Memory B cell (primary cell): ENCODE measurements around the gene TAF11L11.
"Not testable (repeated sequence)": the region's sequence is repeated elsewhere in the genome, so short reads cannot be mapped to it uniquely, and the experiment has no call there.

Experiments
- ATAC-seq: fragments of 150-1000 bp; cut with Tn5 transposase; 2 replicates; pipeline ENCODE4 v1.10.0; 2021; ENCODE audit warnings: low read depth, mild to moderate bottlenecking, moderate library complexity
- DNase-seq, 2 donors: peaks; one replicate each; pipeline ENCODE4 v3.0.0; 2022; ENCODE audit warnings: low spot score in 2 of 2
- H3K27ac Mint-ChIP-seq: one replicate; pipeline ENCODE4 v1.8.0; 2022; ENCODE audit warnings: mild to moderate bottlenecking, moderate library complexity, mixed read lengths
- H3K27me3 Mint-ChIP-seq: one replicate; pipeline ENCODE4 v1.8.0; 2022; ENCODE audit warnings: mixed read lengths
- H3K36me3 Mint-ChIP-seq: one replicate; pipeline ENCODE4 v1.8.0; 2022; ENCODE audit warnings: mild to moderate bottlenecking, mixed read lengths
- H3K4me1 Mint-ChIP-seq: one replicate; pipeline ENCODE4 v1.8.0; 2022; ENCODE audit warnings: mixed read lengths
- H3K4me3 Mint-ChIP-seq: one replicate; pipeline ENCODE4 v1.8.0; 2022; ENCODE audit warnings: mild to moderate bottlenecking, moderate library complexity, mixed read lengths
- H3K9me3 Mint-ChIP-seq: one replicate; pipeline ENCODE4 v1.8.0; 2022; ENCODE audit warnings: mixed read lengths

TAF11L11 gene

GRCh38 chr5:17603880-17604279, at the start of gene TAF11L11:
Gene TAF11L11 (plus strand): TSS chr5:17604183.
- not testable (repeated sequence) for H3K4me1 Mint-ChIP-seq, H3K27ac Mint-ChIP-seq, H3K36me3 Mint-ChIP-seq, H3K27me3 Mint-ChIP-seq, H3K9me3 Mint-ChIP-seq, DNase-seq, ATAC-seq, H3K4me3 Mint-ChIP-seq

GRCh38 chr5:17585658-17586057, 18.3 kb upstream of the TAF11L11 start, which contains the start of gene TAF11L7:
Gene TAF11L7 (minus strand): TSS chr5:17585758.
- not testable (repeated sequence) for H3K27me3 Mint-ChIP-seq, DNase-seq, H3K4me3 Mint-ChIP-seq, H3K9me3 Mint-ChIP-seq, H3K36me3 Mint-ChIP-seq, H3K4me1 Mint-ChIP-seq, ATAC-seq, H3K27ac Mint-ChIP-seq

GRCh38 chr5:17590860-17591259, 13.1 kb upstream of the TAF11L11 start, which contains the start of gene TAF11L8:
Gene TAF11L8 (minus strand): TSS chr5:17590960.
- not testable (repeated sequence) for H3K9me3 Mint-ChIP-seq, H3K27ac Mint-ChIP-seq, H3K27me3 Mint-ChIP-seq, ATAC-seq, H3K4me3 Mint-ChIP-seq, H3K4me1 Mint-ChIP-seq, H3K36me3 Mint-ChIP-seq, DNase-seq

GRCh38 chr5:17594255-17594654, 9.7 kb upstream of the TAF11L11 start, which contains the start of gene TAF11L9:
Gene TAF11L9 (minus strand): TSS chr5:17594394.
- ATAC-seq, H3K4me3 Mint-ChIP-seq, H3K9me3 Mint-ChIP-seq, H3K27me3 Mint-ChIP-seq, H3K27ac Mint-ChIP-seq, H3K4me1 Mint-ChIP-seq, H3K36me3 Mint-ChIP-seq: not testable (repeated sequence)
- peak in 1 of 2 donors; percentile 7 for DNase-seq

GRCh38 chr5:17597728-17598127, 6.3 kb upstream of the TAF11L11 start, which contains the start of gene TAF11L10:
Gene TAF11L10 (minus strand): TSS chr5:17597828.
- not testable (repeated sequence) for H3K9me3 Mint-ChIP-seq, H3K4me1 Mint-ChIP-seq, H3K36me3 Mint-ChIP-seq, H3K27me3 Mint-ChIP-seq, DNase-seq, H3K27ac Mint-ChIP-seq, ATAC-seq, H3K4me3 Mint-ChIP-seq

GRCh38 chr5:17604951-17605350, 968 bp downstream of the TAF11L11 start:
- DNase-seq, result no peak
- Mint-ChIP-seq H3K27ac (no peak overlapping the region), H3K27me3 (peaks cover 5% of the 10 kb centered on the region), H3K9me3 (peaks cover 2% of the 10 kb centered on the region), H3K36me3 (no peaks in the 10 kb centered on the region), H3K4me3 (no peak overlapping the region), H3K4me1 (peaks cover 2% of the 10 kb centered on the region)
- ATAC-seq, result no peak

- not testable (repeated sequence) for DNase-seq, H3K4me3 Mint-ChIP-seq, H3K36me3 Mint-ChIP-seq, H3K27me3 Mint-ChIP-seq, H3K27ac Mint-ChIP-seq, H3K4me1 Mint-ChIP-seq, H3K9me3 Mint-ChIP-seq, ATAC-seq
Measured at GRCh38 chr5:17607461-17607860, 3.5 kb downstream of the TAF11L11 start.

GRCh38 chr5:17610092-17610491, 6.1 kb downstream of the TAF11L11 start, which contains the start of gene TAF11L12:
Gene TAF11L12 (plus strand): TSS chr5:17610392.
- H3K36me3 Mint-ChIP-seq, result not testable (repeated sequence)

GRCh38 chr5:17614872-17615605, 11.1 kb downstream of the TAF11L11 start:
- DNase-seq (no peak), ATAC-seq (no peak)
- Mint-ChIP-seq H3K36me3 (no peaks in the 10 kb centered on the region), H3K4me3 (no peak overlapping the region), H3K4me1 (no peaks in the 10 kb centered on the region), H3K9me3 (peaks cover 2% of the 10 kb centered on the region), H3K27ac (no peak overlapping the region), H3K27me3 (peaks cover 3% of the 10 kb centered on the region)

More at GRCh38 chr5:17610092-17610491, 6.1 kb downstream of the TAF11L11 start, which contains the start of gene TAF11L12:
- H3K4me1 Mint-ChIP-seq, ATAC-seq, DNase-seq, H3K27me3 Mint-ChIP-seq, H3K4me3 Mint-ChIP-seq, H3K9me3 Mint-ChIP-seq, H3K27ac Mint-ChIP-seq: not testable (repeated sequence)

GRCh38 chr5:17619354-17619753, 15.4 kb downstream of the TAF11L11 start:
- peaks cover 3% of the 10 kb centered on the region for H3K27me3 Mint-ChIP-seq
- no peaks in the 10 kb centered on the region for H3K36me3 Mint-ChIP-seq
- H3K4me3 Mint-ChIP-seq, result no peak overlapping the region
- DNase-seq (no peak), ATAC-seq (no peak)
- no peak overlapping the region for H3K27ac Mint-ChIP-seq
- no peaks in the 10 kb centered on the region for H3K4me1 Mint-ChIP-seq
- peaks cover 1% of the 10 kb centered on the region for H3K9me3 Mint-ChIP-seq

- no peak for ATAC-seq
- Mint-ChIP-seq H3K4me3 (no peak overlapping the region), H3K4me1 (no peaks in the 10 kb centered on the region), H3K36me3 (no peaks in the 10 kb centered on the region), H3K27me3 (peaks cover 3% of the 10 kb centered on the region), H3K27ac (no peak overlapping the region), H3K9me3 (peaks cover 1% of the 10 kb centered on the region)
- DNase-seq, result no peak
Measured at GRCh38 chr5:17620627-17621026, 16.6 kb downstream of the TAF11L11 start.

GRCh38 chr5:17625686-17626085, 21.7 kb downstream of the TAF11L11 start:
- H3K27me3 Mint-ChIP-seq, result peaks cover 3% of the 10 kb centered on the region
- DNase-seq, result no peak
- peaks cover 1% of the 10 kb centered on the region for H3K9me3 Mint-ChIP-seq
- no peak overlapping the region for H3K4me3 Mint-ChIP-seq
- H3K27ac Mint-ChIP-seq, result no peak overlapping the region
- no peaks in the 10 kb centered on the region for H3K4me1 Mint-ChIP-seq
- ATAC-seq, result no peak
- H3K36me3 Mint-ChIP-seq, result no peaks in the 10 kb centered on the region

- ATAC-seq, H3K27me3 Mint-ChIP-seq: not testable (repeated sequence)
Measured at GRCh38 chr5:17631788-17632187, 27.8 kb downstream of the TAF11L11 start, which contains the start of gene TAF11L13. Gene TAF11L13 (plus strand): TSS chr5:17632088.

GRCh38 chr5:17634160-17634559, 30.2 kb downstream of the TAF11L11 start, which contains the start of gene TAF11L14:
Gene TAF11L14 (plus strand): TSS chr5:17634460.
- no peak within 1 kb of the TSS for H3K27ac Mint-ChIP-seq

More at GRCh38 chr5:17631788-17632187, 27.8 kb downstream of the TAF11L11 start, which contains the start of gene TAF11L13:
- not testable (repeated sequence) for DNase-seq, H3K27ac Mint-ChIP-seq, H3K4me3 Mint-ChIP-seq, H3K9me3 Mint-ChIP-seq, H3K4me1 Mint-ChIP-seq, H3K36me3 Mint-ChIP-seq

More at GRCh38 chr5:17634160-17634559, 30.2 kb downstream of the TAF11L11 start, which contains the start of gene TAF11L14:
- no peaks in the 10 kb centered on the region for H3K27me3 Mint-ChIP-seq
- H3K36me3 Mint-ChIP-seq, result no peaks in the 10 kb centered on the region
- H3K9me3 Mint-ChIP-seq, result no peaks in the 10 kb centered on the region
- H3K4me3 Mint-ChIP-seq, result no peak within 1 kb of the TSS
- DNase-seq (no peak), ATAC-seq (no peak)
- H3K4me1 Mint-ChIP-seq, result no peaks in the 10 kb centered on the region
